GM12892 (cell line): ENCODE data around the gene MKRN2.

Experiments
- POLR2A ChIP-seq: IDR thresholded peaks from 2 replicates; pipeline ENCODE4 v1.6.1; 2011; ENCODE audit warnings: low read depth, low read length, control low read depth
- TAF1 ChIP-seq: IDR thresholded peaks from 2 replicates; pipeline ENCODE4 v1.6.1; 2011; ENCODE audit warnings: low read depth, mild to moderate bottlenecking, control low read depth, low read length, borderline replicate concordance

GRCh38 chr3:12579905-12580304 lies 23.0 kb downstream of the MKRN2 start:
- TF ChIP-seq POLR2A (no peak), TAF1 (no peak)
